HG03378 (cell line): Measurements from ENCODE around the gene PHYHIPL.

ENCODE experiments used
- ATAC-seq: cut with Tn5 transposase; IDR thresholded peaks from one replicate; pipeline ENCODE4 v1.9.1; 2021; ENCODE audit warnings: mild to moderate bottlenecking, moderate library complexity; ENCODE audit not compliant: unreplicated experiment

Gene PHYHIPL

GRCh38 chr10:59176241-59177030 is at the start of gene PHYHIPL:
Gene PHYHIPL, plus strand, starts transcription at chr10:59176643. Its CDS starts 211 bp downstream, at chr10:59176854.
- ATAC-seq = no peak

GRCh38 chr10:59126991-59127390 is 49.5 kb upstream of the PHYHIPL start:
- ATAC-seq = no peak

- no peak for ATAC-seq
These were observed 48.5 kb upstream of the PHYHIPL start for GRCh38 chr10:59127991-59128390.

GRCh38 chr10:59129867-59130266 is 46.6 kb upstream of the PHYHIPL start:
- ATAC-seq = no peak

- no peak for ATAC-seq
These were observed 44.8 kb upstream of the PHYHIPL start for GRCh38 chr10:59131666-59132065.

GRCh38 chr10:59133841-59134593 is 42.4 kb upstream of the PHYHIPL start:
- no peak for ATAC-seq

- ATAC-seq = no peak
These were observed 41.7 kb upstream of the PHYHIPL start for GRCh38 chr10:59134785-59135184.

- ATAC-seq = no peak
These were observed 41.2 kb upstream of the PHYHIPL start for GRCh38 chr10:59135275-59135674.

GRCh38 chr10:59138052-59138451 is 38.4 kb upstream of the PHYHIPL start:
- no peak for ATAC-seq

GRCh38 chr10:59143544-59143943 is 32.9 kb upstream of the PHYHIPL start:
- ATAC-seq = no peak

- no peak for ATAC-seq
These were observed 27.7 kb upstream of the PHYHIPL start for GRCh38 chr10:59148701-59149100.

GRCh38 chr10:59155556-59155955 is 20.9 kb upstream of the PHYHIPL start:
- ATAC-seq = no peak

- ATAC-seq = no peak
These were observed 8.9 kb upstream of the PHYHIPL start for GRCh38 chr10:59167512-59167911.

- ATAC-seq = no peak
These were observed 3.9 kb upstream of the PHYHIPL start for GRCh38 chr10:59172567-59172966.

GRCh38 chr10:59173414-59173813 is 3.0 kb upstream of the PHYHIPL start:
- ATAC-seq = no peak

GRCh38 chr10:59175538-59176240 is 754 bp upstream of the PHYHIPL start:
- no peak for ATAC-seq

- no peak for ATAC-seq
These were observed 771 bp downstream of the PHYHIPL start for GRCh38 chr10:59177031-59177797.

- ATAC-seq = no peak
These were observed 1.4 kb downstream of the PHYHIPL start for GRCh38 chr10:59177836-59178235.

- no peak for ATAC-seq
These were observed 2.6 kb downstream of the PHYHIPL start for GRCh38 chr10:59179068-59179467.

- no peak for ATAC-seq
These were observed 4.3 kb downstream of the PHYHIPL start for GRCh38 chr10:59180689-59181270.
